GM21423 (cell line): ENCODE measurements around the gene ELF1.

Experiments used
- ATAC-seq: cut with Tn5 transposase; IDR thresholded peaks from one replicate; pipeline ENCODE4 v1.9.1; 2021; ENCODE audit warnings: mild to moderate bottlenecking, moderate library complexity; ENCODE audit not compliant: unreplicated experiment

ELF1 gene

DNA sequence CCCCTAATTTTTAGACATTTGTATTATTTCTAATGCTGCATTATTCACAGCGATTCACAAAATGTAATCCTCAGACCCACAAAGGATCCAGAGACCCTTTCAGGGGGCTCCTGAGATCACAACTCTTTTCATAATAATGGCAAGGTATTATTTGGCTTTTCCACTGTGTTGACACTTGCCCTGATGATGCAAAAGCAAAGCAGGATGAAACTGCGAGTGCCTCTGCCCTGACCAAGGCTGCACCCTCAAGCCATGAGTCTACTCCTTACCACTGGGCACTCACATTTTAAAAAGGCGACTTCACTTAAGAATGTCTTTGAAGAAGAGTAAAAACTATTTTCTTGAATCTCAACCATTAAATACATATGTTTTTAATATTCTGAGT lies 11.4 kb downstream of the ELF1 start:
- no peak for ATAC-seq

- ATAC-seq = no peak
Measured at GRCh38 chr13:41006978-41007743, 12.0 kb downstream of the ELF1 start.

GRCh38 chr13:41006306-41006705 lies 12.8 kb downstream of the ELF1 start:
- no peak for ATAC-seq

DNA sequence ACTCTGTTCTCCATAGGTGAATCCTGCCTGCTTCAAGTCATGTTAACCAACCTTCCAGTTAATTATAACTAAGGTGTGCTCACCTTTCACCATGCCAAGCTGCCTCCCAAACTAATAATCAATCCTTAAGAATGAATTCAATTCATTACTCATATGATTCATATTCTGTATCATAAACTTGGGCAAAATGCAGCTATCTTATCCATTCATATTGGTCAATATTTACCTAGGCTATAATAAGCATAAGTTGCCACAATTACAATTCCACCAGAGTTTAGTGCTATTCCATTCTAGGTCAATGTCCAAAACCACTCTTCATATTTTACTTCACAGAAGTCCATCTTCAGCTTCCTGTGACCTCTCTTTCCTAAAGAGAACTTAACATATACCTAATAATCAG lies 13.4 kb downstream of the ELF1 start:
- ATAC-seq = no peak

GRCh38 chr13:41004875-41005693 lies 14.0 kb downstream of the ELF1 start:
- peak; percentile 70 for ATAC-seq

GRCh38 chr13:41002606-41003005 lies 16.5 kb downstream of the ELF1 start:
- ATAC-seq = no peak

DNA sequence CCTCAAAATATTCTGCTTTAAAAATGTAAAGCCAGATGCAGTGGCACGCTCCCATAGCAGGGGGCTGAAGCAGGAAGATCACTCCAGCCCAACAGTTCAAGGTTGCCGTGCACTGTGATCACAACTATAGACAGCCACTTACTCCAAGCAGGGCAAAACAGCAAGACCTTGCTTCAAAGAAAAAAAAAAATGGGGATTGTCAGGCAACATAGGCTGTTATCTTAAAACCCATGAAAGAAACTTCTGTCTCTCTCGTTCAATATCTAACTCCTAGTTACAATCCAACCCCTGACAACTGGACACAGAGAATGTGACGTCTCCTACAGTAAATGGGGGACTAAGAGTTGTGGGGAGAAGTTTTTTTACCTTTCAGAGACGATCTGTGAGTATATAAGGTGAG lies 17.4 kb downstream of the ELF1 start:
- no peak for ATAC-seq

- ATAC-seq = no peak
Measured at GRCh38 chr13:40999416-40999815, 19.7 kb downstream of the ELF1 start.

- no peak for ATAC-seq
Measured at GRCh38 chr13:40996426-40997092, 22.6 kb downstream of the ELF1 start.

DNA sequence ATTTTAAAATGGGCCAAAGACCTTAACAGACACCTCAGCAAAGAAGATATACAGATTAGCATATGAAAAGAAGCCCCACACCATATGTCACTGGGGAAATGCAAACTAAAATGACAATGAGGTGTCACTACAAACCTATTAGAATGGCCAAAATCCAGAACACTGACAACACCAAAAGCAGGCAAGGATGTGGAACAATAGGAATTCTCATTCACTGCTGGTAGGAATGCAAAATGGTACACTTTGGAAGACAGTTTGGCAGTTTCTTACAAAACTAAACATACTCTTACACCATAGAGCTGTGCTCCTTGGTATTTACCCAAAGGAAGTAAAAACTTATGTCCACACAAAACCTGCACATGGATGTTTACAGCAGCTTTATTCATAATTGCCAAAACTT lies 23.1 kb downstream of the ELF1 start:
- no peak for ATAC-seq

DNA sequence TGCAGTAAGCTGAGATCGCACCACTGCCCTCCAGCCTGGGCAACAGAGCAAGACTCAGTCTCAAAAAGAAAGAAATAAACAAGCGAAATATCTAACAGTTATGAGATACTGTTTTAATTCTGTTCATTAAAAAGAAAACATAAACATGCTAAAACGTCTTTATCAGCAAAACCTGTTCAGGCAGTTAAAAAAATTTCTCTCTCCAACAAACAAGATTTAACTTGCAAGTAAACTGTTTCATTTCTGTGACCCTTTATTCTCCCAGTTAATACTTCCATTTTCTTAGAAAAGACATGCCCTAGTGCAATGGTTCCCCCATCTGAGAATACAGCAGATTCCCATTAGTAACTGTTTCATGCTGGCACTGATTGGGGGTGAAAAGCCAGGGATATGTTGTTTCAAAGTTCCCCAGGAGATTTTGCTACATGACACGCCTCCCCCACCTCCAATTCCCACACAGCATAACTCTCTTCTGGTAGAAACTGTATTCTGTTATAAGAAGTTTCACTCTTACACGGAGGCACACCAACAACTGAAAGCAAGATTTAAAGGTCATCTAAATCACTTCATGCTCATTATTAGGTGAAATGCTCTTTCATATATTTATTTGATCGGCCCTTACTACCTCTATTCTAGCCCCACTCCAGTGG lies 24.4 kb downstream of the ELF1 start:
- ATAC-seq = peak; percentile 80

- no peak for ATAC-seq
Measured at GRCh38 chr13:40993987-40994386, 25.1 kb downstream of the ELF1 start.

DNA sequence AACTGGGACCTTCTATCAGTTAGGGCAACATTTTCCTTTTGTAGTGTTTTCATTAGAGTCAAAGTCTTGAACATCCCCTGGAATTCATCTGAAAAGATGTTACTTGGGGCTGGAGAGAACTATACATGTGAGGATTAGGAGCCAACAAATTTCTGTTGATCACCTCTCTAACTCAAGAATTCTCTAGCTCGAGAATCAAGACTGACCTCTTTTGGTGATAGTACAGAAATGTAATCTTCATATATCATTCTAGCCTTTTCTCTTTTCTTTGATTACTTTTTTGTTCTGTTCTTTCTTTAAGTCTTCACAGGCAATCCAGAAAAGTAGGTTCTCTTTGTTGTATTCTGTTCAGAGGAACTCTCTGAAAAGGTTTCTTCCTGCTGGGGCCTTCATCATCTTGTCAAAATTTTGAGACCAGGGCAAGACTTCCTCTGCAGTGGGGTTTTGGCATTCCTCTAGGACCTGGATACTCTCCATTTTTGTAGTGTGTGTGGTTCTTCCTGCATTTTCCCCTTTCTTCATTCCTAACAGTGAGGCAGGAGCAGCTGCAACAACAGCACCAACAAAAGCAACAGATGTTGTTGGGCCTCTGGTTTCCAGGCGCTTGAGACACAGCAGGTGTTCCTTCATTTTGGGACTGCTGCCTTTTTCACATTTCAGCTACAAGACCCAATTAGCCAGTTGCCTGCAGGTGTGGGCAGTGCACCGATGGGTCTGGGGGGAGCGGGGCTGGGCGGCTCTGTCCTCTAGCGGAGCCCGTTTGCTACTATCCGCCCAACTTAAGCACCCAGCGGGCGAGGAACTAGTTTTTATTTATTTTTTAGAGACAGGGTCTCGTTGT lies 26.2 kb downstream of the ELF1 start:
- no peak for ATAC-seq

DNA sequence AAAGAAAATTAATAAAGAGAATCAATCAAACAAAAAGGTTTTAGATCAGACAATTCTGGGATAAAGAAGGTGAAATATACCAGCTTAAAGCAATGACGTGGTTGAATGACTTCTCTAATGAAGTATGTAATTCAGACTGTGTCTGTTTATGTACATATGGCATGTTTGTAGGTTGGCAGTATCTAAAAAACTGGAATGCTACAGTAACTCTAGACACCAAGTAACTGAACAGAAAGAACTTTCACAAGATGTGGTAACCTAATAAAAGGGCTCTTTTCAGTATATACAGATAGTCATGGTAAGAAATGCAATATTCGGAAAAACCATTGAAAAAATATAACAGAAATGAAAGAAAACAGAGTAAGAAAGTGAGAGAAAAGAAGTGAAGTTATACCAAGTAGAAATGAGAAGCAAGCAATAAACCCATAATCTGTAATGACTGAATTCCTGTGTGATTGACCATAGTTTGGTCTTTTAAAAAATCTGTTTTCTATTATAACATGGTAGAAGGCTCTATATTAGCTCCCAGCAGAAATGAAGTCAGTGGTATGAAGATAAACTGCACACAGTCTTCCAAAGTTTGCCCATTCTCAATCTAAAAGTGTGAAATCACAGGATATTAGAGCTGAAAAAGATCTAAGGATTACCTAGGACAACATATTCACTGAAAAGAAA lies 31.4 kb downstream of the ELF1 start:
- no peak for ATAC-seq

GRCh38 chr13:40986101-40986856 lies 32.8 kb downstream of the ELF1 start:
- no peak for ATAC-seq

- ATAC-seq = no peak
Measured at GRCh38 chr13:40985381-40986100, 33.6 kb downstream of the ELF1 start.

GRCh38 chr13:40984668-40985366 lies 34.3 kb downstream of the ELF1 start:
- ATAC-seq = peak; percentile 54
